Measurements from ENCODE around the gene SMG6. TPM values are rescaled to one million over a fixed set of nuclear protein-coding genes. Genes with fewer than 3 reads are reported as not detected.

The SMG6 gene
- total and polyA plus RNA-seq, 2 of the 4 experiments (the other 2 are of a cell fraction), result 16.3 to 30.3 TPM

- 33% methylated on average over 3 of the region's 17 CpGs; no CpG with 5 or more reads in 1 of the 2 experiments for WGBS, 2 experiments (ENCODE audit: extremely low coverage in 2 of 2, insufficient read length in 1 of 2)
- Histone ChIP-seq H3K9me1 (ENCODE audit: insufficient read depth, low read length) (peaks cover 14% of the 10 kb centered on the region), H3K4me3 (ENCODE audit: insufficient read depth, low read depth, low read length) (no peak overlapping the region), H4K5ac (ENCODE audit: low read depth, low read length) (peak overlapping the region; percentile 91), H4K91ac (ENCODE audit: insufficient read depth, low read depth, low read length) (peak overlapping the region; percentile 85), H4K8ac (ENCODE audit: low read depth in 2 of 2, low read length in 2 of 2) (peak overlapping the region; percentile 86 to 91), H3K56ac (ENCODE audit: extremely low read depth, insufficient read depth, low read length) (peak overlapping the region; percentile 58; the same call in 1 of the 2 replicates), H3K9ac (ENCODE audit: low read depth, low read length) (peak overlapping the region; percentile 30), H3K4me1 (ENCODE audit: control insufficient read depth, insufficient read depth, low read length) (peaks cover 29% of the 10 kb centered on the region), H3K27ac (ENCODE audit: insufficient read depth, low read length) (peak overlapping the region; percentile 56), H3K18ac (ENCODE audit: low read depth, low read length) (peak overlapping the region; percentile 74), H2AK9ac (replicated peaks; ENCODE audit: low read depth, low read length, poor library complexity) (peak overlapping the region; percentile 96), H2BK20ac (ENCODE audit: low read depth, low read length) (peak overlapping the region; percentile 86), H3K14ac (replicated peaks; ENCODE audit: low read depth, low read length) (peak overlapping the region; percentile 93), H3K4me2 (ENCODE audit: low read depth, low read length) (no peak overlapping the region), H3K9me3 (ENCODE audit: control insufficient read depth, insufficient read depth, low read length) (no peaks in the 10 kb centered on the region), H3K4ac (ENCODE audit: low read depth, low read length) (peak overlapping the region; percentile 90), H2AFZ (replicated peaks; ENCODE audit: low read length, poor library complexity) (peak overlapping the region; percentile 74), H3K36me3 (ENCODE audit: control insufficient read depth, insufficient read depth, low read length) (peaks cover 24% of the 10 kb centered on the region), H2AK5ac (ENCODE audit: low read depth, low read length) (peak overlapping the region; percentile 96), H3K27me3 (ENCODE audit: control insufficient read depth, insufficient read depth, low read length) (no peaks in the 10 kb centered on the region), H2BK15ac (ENCODE audit: low read depth, low read length) (peak overlapping the region; percentile 96; the same call in 2 of the 3 replicates), H2BK120ac (ENCODE audit: low read depth, low read length) (peak overlapping the region; percentile 91), H4K20me1 (ENCODE audit: insufficient read depth, low read length) (no peaks in the 10 kb centered on the region), H3K79me1 (ENCODE audit: low read depth in 1 of 2, low read length in 2 of 2) (peaks cover 0 to 37% of the 10 kb centered on the region in 2 experiments), H3K23ac (ENCODE audit: low read depth, low read length) (peak overlapping the region; percentile 82), H2BK5ac (ENCODE audit: low read depth, low read length, poor library complexity, severe bottlenecking) (peak overlapping the region; percentile 71)
- ChIA-PET CTCF (interaction anchor here (0.6 to 1.2 kb wide), 4 partner anchors 11 to 345 kb away, joined by 3 to 4 read pairs (median 3); no protein-coding TSS in a partner anchor), POLR2A (ENCODE audit: unreplicated experiment) (no interaction called here)
- no TSS peak for BruUV-seq (replicated peaks)
- dilution Hi-C loops (cut with HindIII; ENCODE audit: low sequenced_read_pairs, unreplicated experiment), result no loop called here
- peak; percentile 45 for DNase-seq
- intact Hi-C loops (cut with micrococcal nuclease), result no loop called here
- ATAC-seq (ENCODE audit: low read depth), result no peak
- in situ Hi-C loops (cut with MboI; ENCODE audit: low sequenced_read_pairs), result no loop called here
- TF ChIP-seq RCOR1 (IDR thresholded peaks at IDR 0.05; ENCODE audit: insufficient replicate concordance, low read length), result no peak
- no peak for TF ChIP-seq RAD21 (IDR thresholded peaks at IDR 0.05; ENCODE audit: low read length)
- no peak for TF ChIP-seq NFE2L2 (IDR thresholded peaks at IDR 0.05; ENCODE audit: low read depth, low read length)
- TF ChIP-seq CHD1 (IDR thresholded peaks at IDR 0.05; ENCODE audit: low read depth, low read length), result no peak
- TF ChIP-seq ELK1 (IDR thresholded peaks at IDR 0.05; ENCODE audit: borderline replicate concordance, low read depth, low read length), result no peak
- TF ChIP-seq BHLHE40 (IDR thresholded peaks at IDR 0.05; ENCODE audit: low read depth, low read length), result no peak
- TF ChIP-seq MAZ (IDR thresholded peaks at IDR 0.05; ENCODE audit: borderline replicate concordance, low read depth, low read length), result no peak
- TF ChIP-seq CEBPB (IDR thresholded peaks at IDR 0.05; ENCODE audit: low read depth, low read length), result no peak
- no peak for TF ChIP-seq MXI1 (IDR thresholded peaks at IDR 0.05; ENCODE audit: borderline replicate concordance, low read depth, low read length)
- no peak for TF ChIP-seq MAFK (IDR thresholded peaks at IDR 0.05; ENCODE audit: low read depth, low read length)
- no peak for TF ChIP-seq CTCF (conservative IDR thresholded peaks at IDR 0.05; ENCODE audit: low read depth, low read length)
- no peak for TF ChIP-seq POLR2A (IDR thresholded peaks at IDR 0.05; ENCODE audit: low read depth, low read length)
- TF ChIP-seq FOS (IDR thresholded peaks at IDR 0.05; ENCODE audit: low read depth, low read length), result no peak
- no peak for TF ChIP-seq USF2 (IDR thresholded peaks at IDR 0.05; ENCODE audit: low read depth, low read length)
Measured at GRCh38 chr17:2076087-2076984, 227.2 kb downstream of the SMG6 start.
